Epithelial cell of prostate (primary cell): ENCODE measurements around the gene TMEM259.

Experiments
- DNase-seq: peaks from one replicate; pipeline ENCODE4 v3.0.0-alpha.2; 2011; ENCODE audit warnings: low read depth, low spot score
- H3K27ac ChIP-seq: fragments of 450-650 bp; 2 replicates; pipeline ENCODE4 v1.5.1; 2017; ENCODE audit warnings: mild to moderate bottlenecking

Gene TMEM259

DNA sequence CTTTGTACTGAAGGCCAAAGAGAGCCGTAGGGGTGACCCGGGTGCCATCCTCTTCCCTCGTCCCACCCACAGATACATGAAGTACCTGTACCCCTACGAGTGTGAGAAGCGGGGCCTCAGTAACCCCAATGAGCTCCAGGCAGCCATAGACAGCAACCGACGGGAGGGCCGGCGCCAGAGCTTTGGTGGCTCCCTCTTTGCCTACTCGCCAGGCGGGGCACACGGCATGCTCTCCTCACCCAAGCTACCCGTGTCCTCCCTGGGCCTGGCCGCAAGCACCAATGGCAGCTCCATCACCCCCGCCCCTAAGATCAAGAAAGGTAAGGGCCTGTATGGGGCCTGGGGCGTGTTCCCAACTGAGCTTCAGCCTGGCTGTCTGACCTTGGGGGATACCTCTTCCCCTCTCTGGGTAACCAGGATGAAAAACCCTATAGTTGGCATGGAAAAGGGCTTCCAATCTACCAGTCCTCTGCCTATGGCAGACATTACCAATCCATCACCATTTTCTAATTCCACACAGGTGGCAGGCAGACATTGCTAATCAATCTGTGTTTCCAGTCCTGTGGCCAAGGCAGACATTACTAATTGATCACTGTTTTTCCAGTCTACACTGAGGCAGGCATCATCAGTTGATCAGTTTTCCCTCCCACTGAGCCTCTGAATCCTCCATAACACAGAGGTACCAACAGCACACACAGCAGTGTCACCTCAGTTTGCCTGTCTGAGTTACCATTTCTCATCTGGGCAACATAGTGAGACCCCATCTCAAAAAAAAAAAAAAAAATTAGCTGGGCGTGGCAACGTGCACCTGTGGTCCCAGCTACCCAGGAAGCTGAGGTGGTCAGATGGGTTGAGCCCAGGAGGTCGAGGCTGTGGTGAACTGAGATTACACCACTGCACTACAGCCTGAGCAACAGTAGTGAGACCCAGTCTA, 55.9 kb downstream of the TMEM259 start:
- no peak overlapping the region for H3K27ac ChIP-seq
- no peak for DNase-seq

- H3K27ac ChIP-seq = no peak overlapping the region
- DNase-seq = no peak
These were observed 56.8 kb downstream of the TMEM259 start for GRCh38 chr19:964116-964520.

- DNase-seq = no peak
- no peak overlapping the region for H3K27ac ChIP-seq
These were observed 57.4 kb downstream of the TMEM259 start for GRCh38 chr19:963486-963951.

DNA sequence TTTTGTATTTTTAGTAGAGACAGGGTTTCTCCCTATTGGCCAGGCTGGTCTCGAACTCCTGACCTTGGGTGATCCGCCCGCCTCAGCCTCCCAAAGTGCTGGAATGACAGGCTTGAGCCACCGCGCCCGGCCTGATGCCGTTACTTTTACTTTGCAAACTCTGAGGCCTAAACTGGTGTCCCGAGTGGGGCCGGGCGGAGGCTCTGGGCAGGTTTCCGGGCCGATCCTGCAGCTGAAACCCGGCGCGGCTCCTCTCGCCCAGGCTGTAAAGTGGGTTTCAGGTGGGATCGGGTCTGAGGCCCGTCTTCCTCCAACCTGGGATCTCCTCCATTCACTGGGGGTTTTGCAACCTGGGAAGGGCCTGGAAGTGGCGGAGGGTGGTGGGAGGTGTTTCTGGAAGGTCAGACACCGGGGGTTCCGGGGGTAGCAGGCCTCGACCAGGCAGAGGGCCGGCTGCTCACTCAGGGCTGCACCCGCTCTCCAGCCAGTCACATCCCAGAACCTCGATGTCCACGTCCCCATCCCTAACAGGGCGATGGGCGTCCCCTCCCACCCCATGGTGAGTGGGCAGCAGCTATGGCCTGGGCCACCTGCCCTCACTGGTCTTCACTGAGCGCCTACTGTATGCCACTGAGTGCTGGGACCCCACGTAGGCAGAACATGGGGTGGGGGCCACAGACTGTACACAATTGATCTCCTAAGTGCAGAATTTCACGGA, 58.1 kb downstream of the TMEM259 start:
- no peak overlapping the region for H3K27ac ChIP-seq
- DNase-seq = no peak

GRCh38 chr19:961866-962620, 58.9 kb downstream of the TMEM259 start:
- no peak overlapping the region for H3K27ac ChIP-seq

DNA sequence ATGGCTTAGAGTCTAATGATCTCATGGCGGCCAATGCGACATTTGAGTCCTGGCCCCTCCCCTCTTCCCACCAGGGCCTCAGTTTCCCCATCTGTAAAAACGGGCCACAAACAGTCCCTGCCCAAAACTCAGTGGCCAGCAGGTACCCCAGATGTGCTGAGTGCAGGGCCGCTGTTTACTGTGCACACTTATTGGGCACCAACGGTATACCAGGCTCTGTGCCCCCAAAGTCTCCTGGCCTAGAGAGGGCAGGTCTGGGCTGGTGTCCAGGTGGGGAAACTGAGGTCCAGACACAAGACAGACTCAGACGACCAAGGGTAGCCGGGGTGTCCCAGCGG, 60.4 kb downstream of the TMEM259 start:
- no peak for DNase-seq
- H3K27ac ChIP-seq = no peak overlapping the region

More at GRCh38 chr19:961866-962620, 58.9 kb downstream of the TMEM259 start:
- DNase-seq = no peak

- no peak overlapping the region for H3K27ac ChIP-seq
- DNase-seq = no peak
These were observed 60.9 kb downstream of the TMEM259 start for GRCh38 chr19:960020-960419.
